PC-3 (cell line): ENCODE data around the gene SYNE1. TPM values are rescaled to one million over a fixed set of nuclear protein-coding genes. Genes with fewer than 3 reads are reported as not detected.

Source experiments
- ATAC-seq: fragments of 200-7000 bp; cut with Tn5 transposase; 2 replicates; pipeline ENCODE4 v1.9.1; 2020; ENCODE audit warnings: mild to moderate bottlenecking, moderate library complexity
- BruUV-seq: library from RNA; stranded (reverse); fragments of 400-500 nt; replicated peaks from 2 replicates; lab custom pipeline; 2021; lab: Mats Ljungman, UMichigan
- CTCF ChIA-PET: fragments of 300-600 bp; sonication (Branson Sonifier 250); formaldehyde crosslinking; loops from one replicate; lab custom pipeline; 2022; ENCODE audit warnings: antibody characterized with exemption; lab: Charles Lee
- POLR2A ChIA-PET: fragments of 300-600 bp; sonication (Branson Sonifier 250); formaldehyde crosslinking; loops from one replicate; lab custom pipeline; 2022; ENCODE audit warnings: antibody characterized with exemption; ENCODE audit not compliant: unreplicated experiment; lab: Charles Lee
- DNase-seq: peaks from one replicate; pipeline ENCODE4 v3.0.0-alpha.2; 2015
- H2AFZ ChIP-seq: fragments of 300-600 bp; sonication (generic); 2 replicates; pipeline ENCODE4 v1.6.0; 2016; ENCODE audit warnings: antibody characterized with exemption, low read length
- H3F3A ChIP-seq: fragments of 300-600 bp; sonication (generic); one replicate; pipeline ENCODE4 v1.6.0; 2017; ENCODE audit warnings: antibody characterized with exemption, low read length, control low read depth, mild to moderate bottlenecking; ENCODE audit not compliant: unreplicated experiment
- H3K27ac ChIP-seq: fragments of 300-600 bp; sonication (generic); 2 replicates; pipeline ENCODE4 v1.5.1; 2016; ENCODE audit warnings: mild to moderate bottlenecking, low read length
- H3K27me3 ChIP-seq: fragments of 300-600 bp; sonication (generic); 2 replicates; pipeline ENCODE4 v1.6.1; 2016; ENCODE audit warnings: low read length, mixed read lengths
- H3K36me3 ChIP-seq: fragments of 300-600 bp; sonication (generic); 2 replicates; pipeline ENCODE4 v1.6.1; 2016; ENCODE audit warnings: low read depth, mixed run types, low read length, mixed read lengths
- H3K4me1 ChIP-seq: fragments of 300-600 bp; sonication (generic); 2 replicates; pipeline ENCODE4 v1.5.1; 2016; ENCODE audit warnings: low read length; ENCODE audit not compliant: insufficient read depth
- H3K4me2 ChIP-seq: fragments of 300-600 bp; sonication (generic); 2 replicates; pipeline ENCODE4 v1.6.0; 2016; ENCODE audit warnings: low read length
- H3K4me3 ChIP-seq: fragments of 300-600 bp; sonication (generic); 2 replicates; pipeline ENCODE4 v1.5.1; 2016; ENCODE audit warnings: mild to moderate bottlenecking, low read length, mixed read lengths
- H3K79me2 ChIP-seq: fragments of 300-600 bp; sonication (generic); 2 replicates; pipeline ENCODE4 v1.6.1; 2017; ENCODE audit warnings: low read length, mixed read lengths
- H3K9ac ChIP-seq: fragments of 300-600 bp; sonication (generic); 2 replicates; pipeline ENCODE4 v1.6.0; 2016; ENCODE audit warnings: mild to moderate bottlenecking, low read length
- H3K9me2 ChIP-seq: fragments of 300-600 bp; sonication (generic); replicated peaks from 2 replicates; pipeline ENCODE4 v1.6.1; 2016; ENCODE audit warnings: mixed run types, low read length, mixed read lengths
- H3K9me3 ChIP-seq: fragments of 300-600 bp; sonication (generic); 2 replicates; pipeline ENCODE4 v1.6.1; 2016; ENCODE audit warnings: low read length, mixed read lengths
- H4K20me1 ChIP-seq: fragments of 300-600 bp; sonication (generic); 2 replicates; pipeline ENCODE4 v1.6.1; 2016; ENCODE audit warnings: low read length, mixed read lengths
- CTCF ChIP-seq: fragments of 300-600 bp; sonication (generic); conservative IDR thresholded peaks from 2 replicates; pipeline ENCODE4 v1.5.1; 2017; ENCODE audit warnings: antibody characterized with exemption, low read depth, mild to moderate bottlenecking, low read length
- EZH2 ChIP-seq: fragments of 300-600 bp; sonication (generic); IDR thresholded peaks from one replicate; pipeline ENCODE4 v1.6.1; 2017; ENCODE audit warnings: antibody characterized with exemption, mild to moderate bottlenecking, low read length; ENCODE audit not compliant: unreplicated experiment
- EZH2phosphoT487 ChIP-seq: fragments of 300-600 bp; sonication (generic); IDR thresholded peaks from 2 replicates; pipeline ENCODE4 v1.6.1; 2018; ENCODE audit warnings: mild to moderate bottlenecking, antibody characterized with exemption, low read length, borderline replicate concordance
- intact Hi-C: fragments of 100-400 bp; cut with micrococcal nuclease; formaldehyde crosslinking; loops from 2 replicates; pipeline ENCODE4 v1.9.0; 2023
- total RNA-seq: library from RNA; depleted of rRNA; stranded (reverse); fragments of >200 nt; gene quantifications from 2 replicates; pipeline ENCODE4 v1.2.3, GENCODE V29; 2014

Gene SYNE1
- total RNA-seq, 1 experiment from 2014 or later: 16.7 TPM

GRCh38 chr6:152463164-152463563, 174.0 kb downstream of the SYNE1 start:
- Histone ChIP-seq H2AFZ (peak overlapping the region; percentile 53), H3K79me2 (no peaks in the 10 kb centered on the region), H3K36me3 (no peaks in the 10 kb centered on the region), H3K4me1 (peaks cover 5% of the 10 kb centered on the region), H3K9me3 (no peaks in the 10 kb centered on the region), H3K27me3 (no peaks in the 10 kb centered on the region; the same call in 1 of the 2 replicates), H3K4me2 (peak overlapping the region; percentile 75), H3K9ac (peak overlapping the region; percentile 13; the same call in 1 of the 2 replicates), H3K9me2 (no peaks in the 10 kb centered on the region), H4K20me1 (no peaks in the 10 kb centered on the region), H3F3A (no peaks in the 10 kb centered on the region), H3K4me3 (peak overlapping the region; percentile 56), H3K27ac (no peak overlapping the region)
- no TSS peak for BruUV-seq
- intact Hi-C loops: loop anchor here (2.0 kb wide), 1 partner anchor 82 kb away; no protein-coding TSS in a partner anchor
- ATAC-seq: no peak
- TF ChIP-seq CTCF (no peak), EZH2 (no peak), EZH2phosphoT487 (no peak)
- CTCF ChIA-PET: no interaction called here
- DNase-seq: no peak
- POLR2A ChIA-PET: no interaction called here

- ChIA-PET POLR2A (no interaction called here), CTCF (no interaction called here)
- Histone ChIP-seq H3K79me2 (no peaks in the 10 kb centered on the region), H4K20me1 (no peaks in the 10 kb centered on the region), H3K9me3 (no peaks in the 10 kb centered on the region), H3F3A (no peaks in the 10 kb centered on the region), H3K27ac (no peak overlapping the region), H2AFZ (peak overlapping the region; percentile 53), H3K4me1 (peaks cover 5% of the 10 kb centered on the region), H3K4me3 (peak overlapping the region; percentile 56), H3K4me2 (peak overlapping the region; percentile 75), H3K9me2 (no peaks in the 10 kb centered on the region), H3K27me3 (no peaks in the 10 kb centered on the region; the same call in 1 of the 2 replicates), H3K36me3 (no peaks in the 10 kb centered on the region), H3K9ac (peak overlapping the region; percentile 13; the same call in 1 of the 2 replicates)
- BruUV-seq: no TSS peak
- no peak for TF ChIP-seq CTCF
- TF ChIP-seq EZH2: no peak
- TF ChIP-seq EZH2phosphoT487: no peak
- intact Hi-C loops: loop anchor here (2.0 kb wide), 1 partner anchor 82 kb away; no protein-coding TSS in a partner anchor
- no peak for DNase-seq
- no peak; the same call in 1 of the 2 replicates for ATAC-seq
Measured at GRCh38 chr6:152462716-152463115, 174.4 kb downstream of the SYNE1 start.

DNA sequence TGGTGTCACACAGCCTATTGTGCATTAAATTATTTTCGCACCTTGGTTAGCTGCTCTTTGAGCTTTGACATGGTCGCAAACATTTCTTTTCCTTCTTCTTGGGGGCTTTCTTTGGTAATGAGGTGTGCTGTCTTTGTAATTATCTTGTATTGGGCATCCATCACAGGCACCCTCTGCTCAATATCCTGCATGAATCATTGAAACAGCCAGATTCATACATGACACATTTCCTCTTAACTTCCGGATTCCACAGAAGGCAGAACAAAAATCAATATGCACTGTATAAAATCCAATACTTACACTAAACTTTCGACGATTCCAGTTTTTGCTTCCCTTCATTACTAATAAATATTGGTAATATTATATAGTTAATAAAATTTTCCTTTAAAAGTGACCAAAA, 175.6 kb downstream of the SYNE1 start:
- Histone ChIP-seq H3K4me1 (peaks cover 5% of the 10 kb centered on the region), H3K9ac (no peak overlapping the region), H3K4me3 (no peak overlapping the region), H3F3A (no peaks in the 10 kb centered on the region), H3K4me2 (no peak overlapping the region), H4K20me1 (no peaks in the 10 kb centered on the region), H3K27me3 (no peaks in the 10 kb centered on the region; the same call in 1 of the 2 replicates), H3K27ac (no peak overlapping the region), H3K9me3 (no peaks in the 10 kb centered on the region), H2AFZ (no peak overlapping the region), H3K9me2 (no peaks in the 10 kb centered on the region), H3K36me3 (no peaks in the 10 kb centered on the region), H3K79me2 (no peaks in the 10 kb centered on the region)
- BruUV-seq: no TSS peak
- POLR2A ChIA-PET: no interaction called here
- CTCF ChIA-PET: interaction anchor here (1.0 kb wide), 1 partner anchor 10 kb away, joined by 3 read pairs; no protein-coding TSS in a partner anchor
- DNase-seq (peak; percentile 39), ATAC-seq (peak; percentile 63)
- intact Hi-C loops: no loop called here
- TF ChIP-seq EZH2phosphoT487: no peak
- TF ChIP-seq CTCF: no peak
- no peak for TF ChIP-seq EZH2
